ENCODE results near the gene AGR3. TPM values are rescaled to one million over a fixed set of nuclear protein-coding genes. Genes with fewer than 3 reads are reported as not detected.

The AGR3 gene
- total RNA-seq, 4 donors from 2014 or later = not detected

DNA sequence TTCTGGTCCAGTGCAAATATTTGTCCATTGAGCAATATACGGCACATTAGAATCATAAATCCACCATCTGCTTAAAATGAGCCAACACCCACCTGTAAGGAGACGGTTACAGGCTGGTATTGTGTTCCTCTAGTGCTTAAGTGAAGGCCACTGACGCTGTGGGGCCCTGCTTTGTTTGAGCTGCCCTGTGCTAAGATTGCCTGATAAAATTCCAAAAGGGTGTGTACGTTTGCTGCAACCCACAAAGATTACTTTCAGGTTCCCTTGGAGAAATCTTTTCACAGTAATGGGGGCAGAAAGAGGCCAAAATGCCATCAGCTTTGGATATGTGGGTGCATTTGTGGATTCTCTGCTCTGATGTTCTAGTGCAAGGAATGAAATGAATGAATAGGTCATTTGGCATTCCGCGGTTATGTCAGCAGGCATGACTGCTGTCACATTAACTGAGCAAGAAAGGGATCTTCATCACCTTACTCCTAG, 34.4 kb downstream of the AGR3 start:
- peak; percentile 60 for ATAC-seq (ENCODE audit: low FRiP score)
- DNase-seq (ENCODE audit: low spot score) = no peak
- no peak for TF ChIP-seq CTCF (IDR thresholded peaks at IDR 0.05)

GRCh38 chr7:16846601-16847165, 35.1 kb downstream of the AGR3 start:
- DNase-seq (ENCODE audit: low spot score) = no peak
- no peak for TF ChIP-seq CTCF (IDR thresholded peaks at IDR 0.05)
- ATAC-seq (ENCODE audit: low FRiP score) = no peak

- ATAC-seq (ENCODE audit: low FRiP score) (no peak), DNase-seq (ENCODE audit: low spot score) (no peak)
- no peak for TF ChIP-seq CTCF (IDR thresholded peaks at IDR 0.05)
These were observed 36.0 kb downstream of the AGR3 start for GRCh38 chr7:16845746-16846145.

DNA sequence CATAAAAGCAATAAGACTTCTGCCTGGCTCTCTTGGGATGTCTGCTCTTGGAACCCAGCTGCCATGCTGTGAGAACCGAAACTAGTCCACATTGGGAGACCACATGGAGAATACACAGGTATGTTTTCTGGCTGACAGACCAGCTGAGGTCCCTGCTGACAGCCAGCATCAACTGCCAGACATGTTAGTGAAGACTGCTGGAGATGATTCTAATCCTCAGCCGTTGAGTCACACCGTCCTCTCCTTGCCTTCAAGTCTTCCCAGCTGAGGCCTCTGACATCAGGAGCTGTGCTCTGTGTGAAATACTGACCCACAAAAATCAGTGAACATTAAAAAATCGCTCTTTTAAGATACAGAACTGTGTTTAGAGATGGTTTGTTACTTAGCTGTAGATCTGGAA, 40.1 kb downstream of the AGR3 start:
- no peak for ATAC-seq (ENCODE audit: low FRiP score)
- TF ChIP-seq CTCF (IDR thresholded peaks at IDR 0.05) = no peak
- no peak for DNase-seq (ENCODE audit: low spot score)

GRCh38 chr7:16840094-16840493, 41.7 kb downstream of the AGR3 start:
- no peak for ATAC-seq (ENCODE audit: low FRiP score)
- no peak for DNase-seq (ENCODE audit: low spot score)
- no peak for TF ChIP-seq CTCF (IDR thresholded peaks at IDR 0.05)

DNA sequence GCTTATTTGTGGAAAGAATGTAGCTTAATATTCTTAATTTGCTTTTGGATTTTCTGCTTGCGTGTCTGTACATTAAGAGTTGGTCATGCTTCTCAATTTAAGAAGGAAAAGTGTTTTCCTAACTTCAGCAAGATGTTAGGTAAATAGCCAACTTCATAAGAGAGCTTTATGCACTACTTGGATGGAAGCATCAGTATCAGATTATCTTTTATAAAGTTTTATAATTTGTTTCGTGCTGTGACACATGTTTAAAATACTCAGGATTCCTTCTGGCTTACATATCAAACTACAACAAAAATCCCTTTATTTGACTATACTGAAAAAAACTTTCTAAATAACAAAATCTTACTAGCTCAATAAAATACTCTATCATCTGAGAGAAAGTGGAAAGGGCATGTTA, 42.1 kb downstream of the AGR3 start:
- DNase-seq (ENCODE audit: low spot score) (no peak), ATAC-seq (ENCODE audit: low FRiP score) (no peak)
- no peak for TF ChIP-seq CTCF (IDR thresholded peaks at IDR 0.05)

GRCh38 chr7:16838891-16839290, 42.9 kb downstream of the AGR3 start:
- DNase-seq (ENCODE audit: low spot score) (no peak), ATAC-seq (ENCODE audit: low FRiP score) (no peak)
- no peak for TF ChIP-seq CTCF (IDR thresholded peaks at IDR 0.05)
